Measurements from ENCODE around the gene ARHGAP24. TPM values are rescaled to one million over a fixed set of nuclear protein-coding genes. Genes with fewer than 3 reads are reported as not detected.

ARHGAP24 gene
- total and polyA plus RNA-seq, 2 of the 13 experiments (the other 11 are each of a cell fraction or from before 2014, with no cell fraction given), result 0.07 to 0.55 TPM

DNA sequence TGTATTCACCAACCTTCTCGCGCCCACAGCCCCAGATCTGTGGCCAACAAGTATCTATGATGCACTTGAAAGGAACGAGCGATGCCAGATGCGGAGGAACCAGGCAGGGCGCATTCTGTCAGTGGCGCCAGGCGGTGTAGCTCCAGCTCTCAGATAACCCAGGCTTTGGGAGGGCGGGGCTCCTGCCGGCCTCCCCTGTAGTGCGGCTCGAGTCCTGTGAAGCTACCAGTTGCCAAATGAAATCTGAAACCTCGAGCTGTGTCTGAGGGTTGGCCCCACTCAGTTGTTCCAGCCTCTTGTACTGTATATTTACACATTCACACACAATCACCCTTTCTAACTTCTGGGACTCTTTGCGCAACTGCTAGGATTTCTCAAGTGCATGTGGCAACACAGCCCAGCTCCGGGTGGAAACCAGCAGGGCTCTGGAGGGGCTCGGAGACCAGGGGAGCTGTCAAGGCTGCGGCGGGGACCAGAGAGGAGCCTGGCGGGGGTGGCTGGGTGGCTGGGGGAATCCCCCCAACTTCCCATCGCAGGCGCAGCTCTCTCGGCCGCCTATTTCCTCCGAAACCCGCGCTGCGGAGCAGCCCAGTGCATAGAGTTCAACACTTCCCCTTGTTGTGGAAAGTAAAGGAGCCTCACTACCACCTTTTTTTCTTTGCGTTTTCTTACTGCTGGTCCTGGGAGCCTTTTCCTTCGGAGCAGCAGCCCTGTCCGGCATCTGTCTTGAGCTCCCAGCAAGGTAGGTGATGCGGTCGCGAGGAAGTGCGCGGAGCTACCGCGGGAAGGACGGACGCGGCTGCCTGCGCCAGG is at the start of gene ARHGAP24 (continued):
- peak; percentile 27; the same call in 1 of the 2 replicates for TF ChIP-seq ZFY (CRISPR knock-in tag; IDR thresholded peaks at IDR 0.05)
- TF ChIP-seq ZNF841 (CRISPR knock-in tag; IDR thresholded peaks at IDR 0.05; ENCODE audit: borderline replicate concordance), result no peak
- TF ChIP-seq MEIS2 (CRISPR knock-in tag; IDR thresholded peaks at IDR 0.05), result 0 out of 2 replicates have a peak, but pooled peaks have one; percentile 37
- TF ChIP-seq EHMT2 (IDR thresholded peaks at IDR 0.05; ENCODE audit: borderline replicate concordance, low read depth, low read length), result no peak; the same call in 1 of the 2 replicates
- TF ChIP-seq ZNF569 (CRISPR knock-in tag; IDR thresholded peaks at IDR 0.05; ENCODE audit: borderline replicate concordance), result no peak
- peak; percentile 71; the same call in 1 of the 2 replicates for TF ChIP-seq TCF7 (IDR thresholded peaks at IDR 0.05; ENCODE audit: low read depth)
- no peak for TF ChIP-seq ZZZ3 (CRISPR knock-in tag; IDR thresholded peaks at IDR 0.05; ENCODE audit: borderline replicate concordance)
- peak; percentile 70; the same call in 1 of the 2 replicates for TF ChIP-seq TRIM24 (CRISPR knock-in tag; IDR thresholded peaks at IDR 0.05)
- TF ChIP-seq YEATS4 (CRISPR knock-in tag; IDR thresholded peaks at IDR 0.05; ENCODE audit: borderline replicate concordance), result peak; percentile 41; the same call in 1 of the 2 replicates
- no peak for TF ChIP-seq MIXL1 (CRISPR knock-in tag; IDR thresholded peaks at IDR 0.05)
- no peak for TF ChIP-seq MEIS1 (CRISPR knock-in tag; IDR thresholded peaks at IDR 0.05; ENCODE audit: borderline replicate concordance)
- TF ChIP-seq TFE3 (CRISPR knock-in tag; IDR thresholded peaks at IDR 0.05), result peak; percentile 37; the same call in 1 of the 2 replicates
- no peak for TF ChIP-seq ZKSCAN5 (CRISPR knock-in tag; IDR thresholded peaks at IDR 0.05)
- TF ChIP-seq TCF7L2 (IDR thresholded peaks at IDR 0.05; ENCODE audit: low read depth, low read length), result no peak
- TF ChIP-seq THAP11 (CRISPR knock-in tag; IDR thresholded peaks at IDR 0.05), result peak; percentile 60
- peak; percentile 64; the same call in 1 of the 2 replicates for TF ChIP-seq NCOR1 (IDR thresholded peaks at IDR 0.05; ENCODE audit: borderline replicate concordance, low read length)
- 0 out of 2 replicates have a peak, but pooled peaks have one; percentile 12 for TF ChIP-seq ZFX (CRISPR knock-in tag; IDR thresholded peaks at IDR 0.05; ENCODE audit: low read depth)
- TF ChIP-seq CBX2 (IDR thresholded peaks at IDR 0.05; ENCODE audit: low read depth, low read length), result no peak
- TF ChIP-seq CBX2 (CRISPR knock-in tag; IDR thresholded peaks at IDR 0.05; ENCODE audit: low read depth), result no peak
- peak; percentile 86 for TF ChIP-seq FOXA3 (CRISPR knock-in tag; IDR thresholded peaks at IDR 0.05)
- TF ChIP-seq ATRX (CRISPR knock-in tag; IDR thresholded peaks at IDR 0.05; ENCODE audit: borderline replicate concordance), result no peak
- TF ChIP-seq DPF2 (CRISPR knock-in tag; IDR thresholded peaks at IDR 0.05; ENCODE audit: borderline replicate concordance, low read depth), result no peak
- TF ChIP-seq KLF15 (CRISPR knock-in tag; IDR thresholded peaks at IDR 0.05; ENCODE audit: borderline replicate concordance), result 0 out of 2 replicates have a peak, but pooled peaks have one; percentile 58
- TF ChIP-seq, protein P1, sequence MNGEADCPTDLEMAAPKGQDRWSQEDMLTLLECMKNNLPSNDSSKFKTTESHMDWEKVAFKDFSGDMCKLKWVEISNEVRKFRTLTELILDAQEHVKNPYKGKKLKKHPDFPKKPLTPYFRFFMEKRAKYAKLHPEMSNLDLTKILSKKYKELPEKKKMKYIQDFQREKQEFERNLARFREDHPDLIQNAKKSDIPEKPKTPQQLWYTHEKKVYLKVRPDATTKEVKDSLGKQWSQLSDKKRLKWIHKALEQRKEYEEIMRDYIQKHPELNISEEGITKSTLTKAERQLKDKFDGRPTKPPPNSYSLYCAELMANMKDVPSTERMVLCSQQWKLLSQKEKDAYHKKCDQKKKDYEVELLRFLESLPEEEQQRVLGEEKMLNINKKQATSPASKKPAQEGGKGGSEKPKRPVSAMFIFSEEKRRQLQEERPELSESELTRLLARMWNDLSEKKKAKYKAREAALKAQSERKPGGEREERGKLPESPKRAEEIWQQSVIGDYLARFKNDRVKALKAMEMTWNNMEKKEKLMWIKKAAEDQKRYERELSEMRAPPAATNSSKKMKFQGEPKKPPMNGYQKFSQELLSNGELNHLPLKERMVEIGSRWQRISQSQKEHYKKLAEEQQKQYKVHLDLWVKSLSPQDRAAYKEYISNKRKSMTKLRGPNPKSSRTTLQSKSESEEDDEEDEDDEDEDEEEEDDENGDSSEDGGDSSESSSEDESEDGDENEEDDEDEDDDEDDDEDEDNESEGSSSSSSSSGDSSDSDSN (CRISPR knock-in tag; IDR thresholded peaks at IDR 0.05), result peak; percentile 72
- TF ChIP-seq IKZF5 (CRISPR knock-in tag; IDR thresholded peaks at IDR 0.05), result peak; percentile 74; the same call in 1 of the 2 replicates
- no peak for TF ChIP-seq JARID2 (CRISPR knock-in tag; IDR thresholded peaks at IDR 0.05; ENCODE audit: insufficient replicate concordance)

Measured in HepG2 (cell line).